ENCODE results near the gene DOCK3. TPM values are rescaled to one million over a fixed set of nuclear protein-coding genes. Genes with fewer than 3 reads are reported as not detected.
"Not testable (repeated sequence)": the region's sequence is repeated elsewhere in the genome, so short reads cannot be mapped to it uniquely, and the experiment has no call there.

DOCK3 gene
- total and polyA plus RNA-seq, 4 donors, result 0.01 to 0.08 (median 0.06) TPM; not detected in 1

GRCh38 chr3:50777680-50778079 is 103.0 kb downstream of the DOCK3 start:
- H3K4me3 ChIP-seq (ENCODE audit: low read depth in 1 of 3, low read length in 3 of 3), result no peak overlapping the region
- WGBS, result 69% methylated on average over 1 of the region's 1 CpG
- TF ChIP-seq HNF4G (IDR thresholded peaks at IDR 0.05), result no peak
- no peak for TF ChIP-seq HNF4A (conservative IDR thresholded peaks at IDR 0.05)
- no peak for TF ChIP-seq GABPA (IDR thresholded peaks at IDR 0.05 in 1 of 2, conservative IDR thresholded peaks at IDR 0.05 in 1 of 2)
- no peak for TF ChIP-seq RXRA (IDR thresholded peaks at IDR 0.05)
- TF ChIP-seq MAX (IDR thresholded peaks at IDR 0.05), result no peak
- TF ChIP-seq NR2F2 (IDR thresholded peaks at IDR 0.05), result no peak
- no peak for TF ChIP-seq TAF1 (conservative IDR thresholded peaks at IDR 0.05)
- no peak for TF ChIP-seq ZBTB33 (IDR thresholded peaks at IDR 0.05)
- TF ChIP-seq FOXA1 (IDR thresholded peaks at IDR 0.05), result no peak
- no peak for TF ChIP-seq SP1 (IDR thresholded peaks at IDR 0.05)
- no peak for TF ChIP-seq EGR1 (IDR thresholded peaks at IDR 0.05; ENCODE audit: low read depth in 2 of 2)
- TF ChIP-seq RAD21 (IDR thresholded peaks at IDR 0.05), result no peak
- TF ChIP-seq FOXA2 (IDR thresholded peaks at IDR 0.05), result no peak
- TF ChIP-seq JUND (IDR thresholded peaks at IDR 0.05), result no peak
- no peak for TF ChIP-seq ATF3 (IDR thresholded peaks at IDR 0.05)
- TF ChIP-seq, protein P1, sequence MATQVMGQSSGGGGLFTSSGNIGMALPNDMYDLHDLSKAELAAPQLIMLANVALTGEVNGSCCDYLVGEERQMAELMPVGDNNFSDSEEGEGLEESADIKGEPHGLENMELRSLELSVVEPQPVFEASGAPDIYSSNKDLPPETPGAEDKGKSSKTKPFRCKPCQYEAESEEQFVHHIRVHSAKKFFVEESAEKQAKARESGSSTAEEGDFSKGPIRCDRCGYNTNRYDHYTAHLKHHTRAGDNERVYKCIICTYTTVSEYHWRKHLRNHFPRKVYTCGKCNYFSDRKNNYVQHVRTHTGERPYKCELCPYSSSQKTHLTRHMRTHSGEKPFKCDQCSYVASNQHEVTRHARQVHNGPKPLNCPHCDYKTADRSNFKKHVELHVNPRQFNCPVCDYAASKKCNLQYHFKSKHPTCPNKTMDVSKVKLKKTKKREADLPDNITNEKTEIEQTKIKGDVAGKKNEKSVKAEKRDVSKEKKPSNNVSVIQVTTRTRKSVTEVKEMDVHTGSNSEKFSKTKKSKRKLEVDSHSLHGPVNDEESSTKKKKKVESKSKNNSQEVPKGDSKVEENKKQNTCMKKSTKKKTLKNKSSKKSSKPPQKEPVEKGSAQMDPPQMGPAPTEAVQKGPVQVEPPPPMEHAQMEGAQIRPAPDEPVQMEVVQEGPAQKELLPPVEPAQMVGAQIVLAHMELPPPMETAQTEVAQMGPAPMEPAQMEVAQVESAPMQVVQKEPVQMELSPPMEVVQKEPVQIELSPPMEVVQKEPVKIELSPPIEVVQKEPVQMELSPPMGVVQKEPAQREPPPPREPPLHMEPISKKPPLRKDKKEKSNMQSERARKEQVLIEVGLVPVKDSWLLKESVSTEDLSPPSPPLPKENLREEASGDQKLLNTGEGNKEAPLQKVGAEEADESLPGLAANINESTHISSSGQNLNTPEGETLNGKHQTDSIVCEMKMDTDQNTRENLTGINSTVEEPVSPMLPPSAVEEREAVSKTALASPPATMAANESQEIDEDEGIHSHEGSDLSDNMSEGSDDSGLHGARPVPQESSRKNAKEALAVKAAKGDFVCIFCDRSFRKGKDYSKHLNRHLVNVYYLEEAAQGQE (IDR thresholded peaks at IDR 0.05), result no peak
- no peak for TF ChIP-seq CTCF (IDR thresholded peaks at IDR 0.05; ENCODE audit: low read depth, low read length, missing input control)
- H3K36me3 ChIP-seq (ENCODE audit: control insufficient read depth in 4 of 4, insufficient read depth in 3 of 4, low read depth in 1 of 4, low read length in 3 of 4), result no peaks in the 10 kb centered on the region
- DNase-seq (ENCODE audit: low spot score), result no peak
- H3K4me1 ChIP-seq (ENCODE audit: control insufficient read depth in 4 of 4, insufficient read depth in 4 of 4, low read length in 3 of 4), result no peaks in the 10 kb centered on the region
- H3K9me3 ChIP-seq (ENCODE audit: control insufficient read depth in 4 of 4, low read length in 3 of 4), result no peaks in the 10 kb centered on the region
- no peak overlapping the region for H3K9ac ChIP-seq (ENCODE audit: low read depth in 1 of 2, low read length in 2 of 2)
- H3K27me3 ChIP-seq (ENCODE audit: control insufficient read depth in 4 of 4, insufficient read depth in 4 of 4, low read length in 3 of 4), result no peaks in the 10 kb centered on the region
- H3K27ac ChIP-seq (ENCODE audit: low read depth in 1 of 2, low read length in 2 of 2), result no peak overlapping the region

DNA sequence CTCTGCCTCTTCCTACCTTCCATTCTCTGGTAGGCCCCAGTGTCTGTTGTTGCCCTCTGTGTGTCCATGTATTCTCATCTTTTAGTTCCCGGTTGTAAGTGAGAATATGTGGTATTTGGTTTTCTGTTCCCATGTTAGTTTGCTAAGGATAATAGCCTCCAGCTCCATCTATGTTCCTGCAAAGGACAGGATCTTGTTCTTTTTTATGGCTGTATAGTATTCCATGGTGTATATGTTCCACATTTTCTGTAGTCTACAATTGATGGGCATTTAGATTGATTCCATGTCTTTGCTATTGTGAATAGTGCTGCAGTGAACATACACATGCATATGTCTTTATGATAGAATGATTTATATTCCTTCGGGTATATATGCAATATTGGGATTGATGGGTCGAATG is 107.0 kb downstream of the DOCK3 start:
- not testable (repeated sequence) for H3K36me3 ChIP-seq (ENCODE audit: control insufficient read depth in 4 of 4, insufficient read depth in 3 of 4, low read depth in 1 of 4, low read length in 3 of 4); H3K27ac ChIP-seq (ENCODE audit: low read depth in 1 of 2, low read length in 2 of 2); DNase-seq (ENCODE audit: low spot score); H3K4me1 ChIP-seq (ENCODE audit: control insufficient read depth in 4 of 4, insufficient read depth in 4 of 4, low read length in 3 of 4); H3K9me3 ChIP-seq (ENCODE audit: control insufficient read depth in 4 of 4, low read length in 3 of 4); H3K4me3 ChIP-seq (ENCODE audit: low read depth in 1 of 3, low read length in 3 of 3); H3K27me3 ChIP-seq (ENCODE audit: control insufficient read depth in 4 of 4, insufficient read depth in 4 of 4, low read length in 3 of 4); H3K9ac ChIP-seq (ENCODE audit: low read depth in 1 of 2, low read length in 2 of 2)
- 86% methylated on average over 3 of the region's 3 CpGs for WGBS

Data from liver (tissue), 9 donors.